ENCODE data around the gene MRTO4.
A peak's percentile ranks its signal among the peaks of the same experiment; 100 is the strongest.
"Not testable (repeated sequence)": the region's sequence is repeated elsewhere in the genome, so short reads cannot be mapped to it uniquely, and the experiment has no call there.

The MRTO4 gene

DNA sequence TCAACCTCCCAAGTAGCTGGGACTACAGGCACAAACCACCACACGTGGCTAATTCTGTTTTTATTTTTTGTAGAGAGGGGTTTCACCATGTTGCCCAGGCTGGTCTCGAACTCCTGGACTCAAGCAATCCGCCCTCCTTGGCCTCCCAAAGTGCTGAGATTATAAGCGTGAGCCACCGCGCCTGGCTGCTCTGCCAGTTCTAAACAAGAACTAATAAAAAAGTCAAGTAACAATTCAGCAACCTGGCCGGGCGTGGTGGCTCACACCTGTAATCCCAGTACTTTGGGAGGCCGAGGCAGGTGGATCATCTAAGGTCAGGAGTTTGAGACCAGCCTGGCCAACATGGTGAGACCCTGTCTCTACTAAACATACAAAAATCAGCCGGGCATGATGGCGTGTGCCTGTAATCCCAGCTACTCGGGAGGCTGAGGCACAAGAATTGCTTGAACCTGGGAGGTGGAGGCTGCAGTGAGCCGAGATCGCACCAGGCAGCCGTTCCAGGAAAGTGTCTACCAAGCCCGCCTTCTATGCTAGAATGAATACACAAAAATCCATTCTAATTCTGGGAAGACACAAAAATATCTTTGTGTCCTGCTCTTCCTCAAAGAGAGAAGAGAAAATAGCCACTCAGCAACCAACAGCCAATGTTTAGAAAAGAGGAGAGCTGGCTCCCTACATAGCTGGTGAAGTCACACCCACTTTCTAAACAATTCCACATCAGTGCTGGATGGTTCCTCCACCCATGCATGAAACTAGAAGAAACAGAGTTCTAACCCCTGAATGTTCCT lies 19.7 kb upstream of the MRTO4 start:
- H3K9ac ChIP-seq (ENCODE audit: low read depth, low read length); H3K4me3 ChIP-seq (ENCODE audit: low read depth, low read length); H3K4me1 ChIP-seq (ENCODE audit: control insufficient read depth, insufficient read depth, low read length); H3K27me3 ChIP-seq (ENCODE audit: control insufficient read depth, insufficient read depth, low read length); H3K9me3 ChIP-seq (ENCODE audit: control insufficient read depth, insufficient read depth, low read length): not testable (repeated sequence)
- peaks cover 43% of the 10 kb centered on the region for H3K36me3 ChIP-seq (ENCODE audit: control insufficient read depth, insufficient read depth, low read length)

DNA sequence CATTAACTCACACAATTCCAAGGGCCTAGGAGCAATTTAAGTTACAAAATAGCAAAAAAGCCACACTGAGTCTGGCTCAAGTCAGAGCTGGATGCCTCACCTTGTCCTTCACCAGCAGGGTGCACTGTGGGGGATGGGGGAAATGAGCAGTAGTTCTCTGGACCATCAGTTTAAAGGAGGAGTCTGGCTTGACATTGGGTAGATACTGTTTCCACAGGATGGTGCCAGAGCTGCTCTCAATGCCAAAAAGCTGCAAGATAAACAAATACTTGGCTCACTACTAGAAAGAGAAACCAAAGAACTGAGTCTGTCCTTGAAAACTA lies 19.1 kb upstream of the MRTO4 start:
- Histone ChIP-seq H3K4me1 (ENCODE audit: control insufficient read depth, insufficient read depth, low read length) (no peaks in the 10 kb centered on the region), H3K36me3 (ENCODE audit: control insufficient read depth, insufficient read depth, low read length) (peaks cover 49% of the 10 kb centered on the region), H3K9ac (ENCODE audit: low read depth, low read length) (no peak overlapping the region), H3K4me3 (ENCODE audit: low read depth, low read length) (no peak overlapping the region), H3K27me3 (ENCODE audit: control insufficient read depth, insufficient read depth, low read length) (no peaks in the 10 kb centered on the region), H3K9me3 (ENCODE audit: control insufficient read depth, insufficient read depth, low read length) (no peaks in the 10 kb centered on the region)

DNA sequence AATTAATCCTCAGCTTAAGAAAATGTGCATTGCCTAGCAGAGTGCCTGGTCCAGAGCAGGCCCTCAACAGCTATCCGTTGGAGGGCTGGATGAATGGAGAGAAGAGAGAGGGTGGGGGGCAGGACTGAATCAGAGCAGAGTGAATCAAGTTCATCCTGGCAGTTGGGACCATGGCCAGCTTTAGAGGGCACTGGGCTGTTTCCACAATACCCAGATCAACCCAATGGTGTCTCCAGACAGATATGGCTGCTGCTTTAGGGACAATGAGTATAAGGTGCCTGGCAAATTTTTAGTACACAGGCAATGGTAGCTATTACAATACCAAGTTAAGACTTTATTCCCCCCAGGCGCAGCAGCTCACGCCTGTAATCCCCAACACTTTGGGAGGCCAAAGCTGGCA lies 17.4 kb upstream of the MRTO4 start:
- Histone ChIP-seq H3K4me3 (ENCODE audit: low read depth, low read length) (no peak overlapping the region), H3K9me3 (ENCODE audit: control insufficient read depth, insufficient read depth, low read length) (no peaks in the 10 kb centered on the region), H3K9ac (ENCODE audit: low read depth, low read length) (no peak overlapping the region), H3K27me3 (ENCODE audit: control insufficient read depth, insufficient read depth, low read length) (no peaks in the 10 kb centered on the region), H3K36me3 (ENCODE audit: control insufficient read depth, insufficient read depth, low read length) (peaks cover 61% of the 10 kb centered on the region), H3K4me1 (ENCODE audit: control insufficient read depth, insufficient read depth, low read length) (no peaks in the 10 kb centered on the region)

DNA sequence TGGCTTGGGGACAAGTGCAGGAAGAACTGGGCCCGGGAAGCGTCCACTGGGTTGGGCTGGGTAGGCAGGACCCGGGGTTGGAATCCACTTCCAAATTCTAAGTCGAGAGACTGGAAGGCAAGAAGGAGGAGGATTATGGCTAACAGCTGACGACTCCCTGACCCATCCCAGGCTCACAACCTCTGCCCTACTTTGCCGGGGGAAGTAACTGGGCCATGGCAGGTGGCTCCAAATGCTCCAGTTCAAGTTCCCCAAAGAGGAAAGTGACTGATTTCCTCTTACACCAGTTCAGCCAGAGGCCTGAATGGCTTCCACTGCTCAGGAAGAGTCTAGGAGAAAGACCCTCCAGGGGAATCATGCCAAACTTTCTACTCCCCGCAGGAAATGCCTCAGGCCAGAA lies 11.7 kb upstream of the MRTO4 start:
- no peak overlapping the region for H3K9ac ChIP-seq (ENCODE audit: low read depth, low read length)
- H3K9me3 ChIP-seq (ENCODE audit: control insufficient read depth, insufficient read depth, low read length) = no peaks in the 10 kb centered on the region
- no peak overlapping the region for H3K4me3 ChIP-seq (ENCODE audit: low read depth, low read length)
- no peaks in the 10 kb centered on the region for H3K4me1 ChIP-seq (ENCODE audit: control insufficient read depth, insufficient read depth, low read length)
- H3K36me3 ChIP-seq (ENCODE audit: control insufficient read depth, insufficient read depth, low read length) = peaks cover 65% of the 10 kb centered on the region
- no peaks in the 10 kb centered on the region for H3K27me3 ChIP-seq (ENCODE audit: control insufficient read depth, insufficient read depth, low read length)

DNA sequence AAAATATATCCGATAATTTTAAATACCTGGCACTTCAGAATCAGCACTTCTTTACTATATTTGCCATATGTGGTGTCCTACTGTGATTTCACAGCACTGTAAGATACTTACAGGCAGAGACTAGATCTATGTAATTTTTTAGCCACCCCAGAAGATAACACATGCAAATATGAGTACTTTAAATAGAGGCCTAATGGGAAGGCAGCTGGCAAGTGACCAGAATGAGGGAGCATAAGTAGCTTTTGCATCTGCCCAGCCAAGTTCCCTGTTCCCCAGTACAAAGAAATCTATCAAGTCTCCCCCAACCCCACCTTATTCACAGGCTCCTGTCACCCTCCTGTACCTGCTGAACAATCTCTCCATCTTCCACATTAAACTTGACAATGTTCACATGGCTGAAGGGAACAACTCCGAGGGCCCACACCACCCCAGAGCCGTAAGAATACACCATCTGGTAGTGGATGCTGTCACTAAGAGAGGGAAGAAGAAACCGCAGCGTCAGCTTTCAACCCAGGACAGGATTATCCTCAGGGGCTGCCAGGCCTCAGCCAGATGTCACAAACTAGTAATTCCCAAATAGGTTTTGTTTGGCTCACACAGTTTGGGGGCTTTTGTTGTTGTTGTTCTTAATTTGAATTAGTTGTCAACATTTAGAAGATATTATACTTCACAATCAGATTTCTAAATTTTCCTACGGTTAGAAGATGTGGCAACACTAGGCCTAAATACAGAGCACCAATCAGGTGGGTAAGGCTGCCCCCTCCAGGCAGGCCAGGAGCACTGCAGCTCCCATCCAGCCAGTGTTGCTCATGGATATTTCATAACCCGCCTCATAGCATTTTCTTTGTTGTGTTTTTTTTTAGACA lies 10.7 kb upstream of the MRTO4 start:
- Histone ChIP-seq H3K9ac (ENCODE audit: low read depth, low read length) (no peak overlapping the region), H3K36me3 (ENCODE audit: control insufficient read depth, insufficient read depth, low read length) (peaks cover 61% of the 10 kb centered on the region)

DNA sequence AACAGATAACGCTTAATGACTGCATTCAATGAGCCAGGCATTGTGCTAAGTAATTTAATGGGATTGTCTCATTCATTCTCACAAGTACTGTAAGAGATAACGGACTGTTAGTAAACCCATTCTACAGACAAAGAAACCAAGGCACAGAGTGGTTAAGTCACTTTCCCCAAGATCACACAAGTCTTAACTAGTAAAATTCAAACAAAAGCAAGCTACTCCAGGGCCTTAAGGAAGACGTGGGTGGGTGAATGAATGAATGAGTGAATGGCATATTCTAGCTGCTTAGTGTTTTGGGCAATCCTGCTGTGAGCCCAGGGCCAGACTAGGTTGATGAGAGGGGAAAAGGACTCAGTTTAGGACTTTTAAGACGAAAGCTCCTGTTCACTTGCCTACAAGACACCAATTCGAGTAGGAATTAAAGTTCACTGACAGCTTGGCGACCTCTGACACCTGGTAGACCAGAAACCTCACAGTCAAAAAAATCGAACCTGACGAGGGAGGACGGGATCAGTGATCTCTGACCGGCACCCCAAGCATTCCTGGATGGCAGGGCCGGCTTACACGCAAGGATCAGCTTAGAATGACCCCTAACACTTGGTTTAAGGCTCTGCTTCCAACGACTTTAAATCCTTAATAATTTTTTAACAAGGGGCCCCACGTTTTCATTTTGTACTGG lies 838 bp upstream of the MRTO4 start:
- H3K9ac ChIP-seq (ENCODE audit: low read depth, low read length) = peak overlapping the region; percentile 92
- H3K27me3 ChIP-seq (ENCODE audit: control insufficient read depth, insufficient read depth, low read length) = no peaks in the 10 kb centered on the region
- H3K9me3 ChIP-seq (ENCODE audit: control insufficient read depth, insufficient read depth, low read length) = no peaks in the 10 kb centered on the region
- H3K36me3 ChIP-seq (ENCODE audit: control insufficient read depth, insufficient read depth, low read length) = peaks cover 11% of the 10 kb centered on the region
- peak overlapping the region; percentile 86 for H3K4me3 ChIP-seq (ENCODE audit: low read depth, low read length)
- peaks cover 13% of the 10 kb centered on the region for H3K4me1 ChIP-seq (ENCODE audit: control insufficient read depth, insufficient read depth, low read length)

More for the DNA sequence above, 10.7 kb upstream of the MRTO4 start:
- Histone ChIP-seq H3K4me1 (ENCODE audit: control insufficient read depth, insufficient read depth, low read length) (no peaks in the 10 kb centered on the region), H3K9me3 (ENCODE audit: control insufficient read depth, insufficient read depth, low read length) (no peaks in the 10 kb centered on the region), H3K4me3 (ENCODE audit: low read depth, low read length) (no peak overlapping the region), H3K27me3 (ENCODE audit: control insufficient read depth, insufficient read depth, low read length) (no peaks in the 10 kb centered on the region)

DNA sequence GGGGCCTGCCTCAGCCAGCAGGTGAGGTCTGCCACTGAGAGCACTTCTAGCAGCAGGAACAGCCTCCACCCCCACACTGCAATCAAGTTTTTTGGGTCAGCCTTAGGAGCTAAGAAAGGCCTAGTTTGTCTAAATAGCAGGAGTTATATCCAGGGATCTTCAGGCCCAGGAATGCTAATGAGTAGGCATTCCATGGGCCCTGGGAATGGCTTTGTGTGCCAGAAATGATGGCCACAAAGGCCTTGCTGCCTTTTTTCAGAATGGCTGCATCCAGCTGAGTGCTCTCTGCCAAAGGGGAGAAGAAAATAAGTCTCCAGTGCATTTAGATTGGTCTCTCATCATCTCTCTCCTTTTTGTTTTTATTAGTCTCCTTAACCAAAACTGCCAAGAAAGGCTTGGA lies 2.8 kb downstream of the MRTO4 start:
- Histone ChIP-seq H3K9ac (ENCODE audit: low read depth, low read length) (no peak overlapping the region), H3K4me1 (ENCODE audit: control insufficient read depth, insufficient read depth, low read length) (peaks cover 13% of the 10 kb centered on the region), H3K4me3 (ENCODE audit: low read depth, low read length) (no peak overlapping the region), H3K36me3 (ENCODE audit: control insufficient read depth, insufficient read depth, low read length) (peaks cover 43% of the 10 kb centered on the region), H3K27me3 (ENCODE audit: control insufficient read depth, insufficient read depth, low read length) (no peaks in the 10 kb centered on the region), H3K9me3 (ENCODE audit: control insufficient read depth, insufficient read depth, low read length) (no peaks in the 10 kb centered on the region)

DNA sequence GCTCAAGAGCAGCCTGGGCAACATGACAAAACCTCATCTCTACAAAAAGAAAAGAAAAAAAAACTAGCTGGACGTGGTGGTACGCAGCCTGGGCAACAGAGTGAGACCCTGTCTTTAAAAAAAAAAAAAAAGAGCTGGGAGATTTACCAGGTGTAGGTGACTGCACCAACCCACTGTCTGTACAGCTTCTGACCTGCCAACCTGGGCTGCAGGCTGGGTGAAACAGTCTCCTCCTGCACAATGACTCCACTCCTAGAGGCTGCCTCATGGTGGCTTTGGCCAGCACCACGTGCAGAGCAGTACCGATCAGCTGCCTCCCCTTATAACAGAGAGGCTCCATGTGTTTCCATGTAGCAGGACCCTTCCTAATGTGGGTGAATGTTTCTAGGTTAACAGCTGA lies 3.7 kb downstream of the MRTO4 start:
- H3K4me3 ChIP-seq (ENCODE audit: low read depth, low read length) = no peak overlapping the region
- H3K9ac ChIP-seq (ENCODE audit: low read depth, low read length) = no peak overlapping the region
- H3K9me3 ChIP-seq (ENCODE audit: control insufficient read depth, insufficient read depth, low read length) = no peaks in the 10 kb centered on the region
- no peaks in the 10 kb centered on the region for H3K27me3 ChIP-seq (ENCODE audit: control insufficient read depth, insufficient read depth, low read length)
- H3K36me3 ChIP-seq (ENCODE audit: control insufficient read depth, insufficient read depth, low read length) = peaks cover 50% of the 10 kb centered on the region
- H3K4me1 ChIP-seq (ENCODE audit: control insufficient read depth, insufficient read depth, low read length) = peaks cover 10% of the 10 kb centered on the region

DNA sequence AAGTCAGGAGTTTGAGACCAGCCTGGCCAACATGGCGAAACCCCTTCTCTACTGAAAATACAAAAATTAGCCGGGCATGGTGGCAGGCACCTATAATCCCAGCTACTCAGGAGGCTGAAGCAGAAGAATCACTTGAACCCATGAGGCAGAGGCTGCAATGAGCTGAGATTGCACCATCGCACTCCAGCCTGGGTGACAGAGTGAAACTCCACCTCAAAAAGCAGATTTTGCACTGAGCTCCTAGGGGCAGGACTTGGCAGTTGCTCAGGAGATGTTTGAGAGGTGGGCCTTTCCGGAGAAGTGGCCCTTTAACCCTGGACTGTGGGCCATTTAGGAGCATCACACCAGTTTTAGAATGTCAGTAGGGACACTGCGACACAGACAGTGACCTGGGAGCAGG lies 4.7 kb downstream of the MRTO4 start:
- H3K36me3 ChIP-seq (ENCODE audit: control insufficient read depth, insufficient read depth, low read length) = peaks cover 56% of the 10 kb centered on the region
- not testable (repeated sequence) for H3K9ac ChIP-seq (ENCODE audit: low read depth, low read length)

DNA sequence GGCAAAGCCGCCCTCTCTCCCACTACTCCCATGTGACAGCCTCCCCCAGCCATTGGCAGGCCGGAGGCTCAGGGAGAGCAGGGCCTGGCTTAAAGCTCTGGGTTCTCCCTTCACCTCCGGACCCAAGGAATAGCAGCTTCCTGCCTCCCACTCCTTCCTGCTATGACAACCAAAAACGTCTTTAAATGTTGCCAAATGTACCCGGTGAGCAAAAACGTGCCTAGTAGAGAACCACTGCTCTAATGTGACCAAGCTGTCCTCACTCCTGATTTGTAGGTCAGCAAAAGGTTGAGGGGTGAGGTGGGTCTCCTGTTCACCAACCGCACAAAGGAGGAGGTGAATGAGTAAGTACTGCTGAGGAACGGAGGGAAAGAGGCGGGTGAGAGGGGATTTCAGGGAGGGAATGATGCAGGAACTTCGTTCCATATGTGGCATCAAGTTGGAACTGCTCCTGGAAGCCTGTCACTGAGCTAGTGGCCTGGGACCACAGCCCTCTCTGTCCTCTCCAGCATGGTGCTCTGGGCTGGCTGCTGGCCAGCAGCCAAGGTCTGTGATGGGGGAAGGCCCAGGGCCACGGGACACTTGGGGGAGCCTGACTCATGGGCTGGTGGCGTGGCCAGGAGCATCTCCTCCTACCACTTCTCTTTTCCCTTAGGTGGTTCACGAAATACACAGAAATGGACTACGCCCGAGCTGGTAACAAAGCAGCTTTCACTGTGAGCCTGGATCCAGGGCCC lies 5.7 kb downstream of the MRTO4 start:
- Histone ChIP-seq H3K36me3 (ENCODE audit: control insufficient read depth, insufficient read depth, low read length) (peaks cover 56% of the 10 kb centered on the region), H3K4me3 (ENCODE audit: low read depth, low read length) (no peak overlapping the region), H3K4me1 (ENCODE audit: control insufficient read depth, insufficient read depth, low read length) (peaks cover 8% of the 10 kb centered on the region), H3K9ac (ENCODE audit: low read depth, low read length) (no peak overlapping the region), H3K27me3 (ENCODE audit: control insufficient read depth, insufficient read depth, low read length) (no peaks in the 10 kb centered on the region), H3K9me3 (ENCODE audit: control insufficient read depth, insufficient read depth, low read length) (no peaks in the 10 kb centered on the region)

More for the DNA sequence above, 4.7 kb downstream of the MRTO4 start:
- H3K27me3 ChIP-seq (ENCODE audit: control insufficient read depth, insufficient read depth, low read length); H3K9me3 ChIP-seq (ENCODE audit: control insufficient read depth, insufficient read depth, low read length); H3K4me3 ChIP-seq (ENCODE audit: low read depth, low read length); H3K4me1 ChIP-seq (ENCODE audit: control insufficient read depth, insufficient read depth, low read length): not testable (repeated sequence)

DNA sequence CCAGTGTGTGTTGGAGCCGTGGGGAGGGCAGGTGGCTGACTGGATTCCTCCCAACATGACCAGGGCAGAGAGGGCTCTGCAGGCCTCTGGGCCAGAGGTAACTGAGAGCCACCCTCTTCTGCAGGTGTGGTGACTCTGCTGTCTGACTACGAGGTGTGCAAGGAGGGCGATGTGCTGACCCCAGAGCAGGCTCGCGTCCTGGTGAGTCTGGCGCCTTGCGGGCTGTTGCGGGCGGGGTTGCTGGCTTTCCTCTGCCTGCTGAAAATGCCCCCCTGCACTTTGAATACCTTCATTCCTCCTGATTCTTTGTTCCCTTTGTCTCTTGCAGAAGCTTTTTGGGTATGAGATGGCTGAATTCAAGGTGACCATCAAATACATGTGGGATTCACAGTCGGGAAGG lies 6.7 kb downstream of the MRTO4 start:
- H3K4me3 ChIP-seq (ENCODE audit: low read depth, low read length) = no peak overlapping the region
- H3K9me3 ChIP-seq (ENCODE audit: control insufficient read depth, insufficient read depth, low read length) = no peaks in the 10 kb centered on the region
- peaks cover 2% of the 10 kb centered on the region for H3K4me1 ChIP-seq (ENCODE audit: control insufficient read depth, insufficient read depth, low read length)
- no peaks in the 10 kb centered on the region for H3K27me3 ChIP-seq (ENCODE audit: control insufficient read depth, insufficient read depth, low read length)
- no peak overlapping the region for H3K9ac ChIP-seq (ENCODE audit: low read depth, low read length)
- H3K36me3 ChIP-seq (ENCODE audit: control insufficient read depth, insufficient read depth, low read length) = peaks cover 54% of the 10 kb centered on the region
